Globus pallidus (tissue), 1 donor: ENCODE measurements around the gene SHISA2.
A peak's percentile ranks its signal among the peaks of the same experiment; 100 is the strongest.
"Not testable (repeated sequence)": the region's sequence is repeated elsewhere in the genome, so short reads cannot be mapped to it uniquely, and the experiment has no call there.

Experiments used
- DNase-seq: peaks from one replicate; pipeline ENCODE4 v3.0.0-alpha.2; 2015; ENCODE audit warnings: low spot score

SHISA2 gene

GRCh38 chr13:26051657-26052311 lies at the start of gene SHISA2:
Gene SHISA2 (minus strand): TSS chr13:26052016. CDS start chr13:26050975, 1,041 bp downstream.
- DNase-seq, result peak; percentile 66

- DNase-seq, result no peak
Measured at GRCh38 chr13:26095846-26096610, 44.2 kb upstream of the SHISA2 start.

- DNase-seq, result no peak
Measured at GRCh38 chr13:26095338-26095737, 43.5 kb upstream of the SHISA2 start.

- DNase-seq, result not testable (repeated sequence)
Measured at GRCh38 chr13:26076821-26077220, 25.0 kb upstream of the SHISA2 start.

GRCh38 chr13:26075498-26075897 lies 23.7 kb upstream of the SHISA2 start:
- no peak for DNase-seq

- no peak for DNase-seq
Measured at GRCh38 chr13:26074706-26075105, 22.9 kb upstream of the SHISA2 start.

- peak; percentile 35 for DNase-seq
Measured at GRCh38 chr13:26072335-26072734, 20.5 kb upstream of the SHISA2 start.

GRCh38 chr13:26071691-26072090 lies 19.9 kb upstream of the SHISA2 start:
- DNase-seq, result no peak

GRCh38 chr13:26069642-26070041 lies 17.8 kb upstream of the SHISA2 start:
- not testable (repeated sequence) for DNase-seq

GRCh38 chr13:26068372-26068771 lies 16.6 kb upstream of the SHISA2 start:
- not testable (repeated sequence) for DNase-seq

GRCh38 chr13:26067601-26068000 lies 15.8 kb upstream of the SHISA2 start:
- no peak for DNase-seq

GRCh38 chr13:26066492-26066891 lies 14.7 kb upstream of the SHISA2 start:
- DNase-seq, result not testable (repeated sequence)

GRCh38 chr13:26062853-26063444 lies 11.1 kb upstream of the SHISA2 start:
- peak; percentile 87 for DNase-seq

- DNase-seq, result no peak
Measured at GRCh38 chr13:26061947-26062346, 10.1 kb upstream of the SHISA2 start.

GRCh38 chr13:26061256-26061655 lies 9.4 kb upstream of the SHISA2 start:
- DNase-seq, result no peak

- no peak for DNase-seq
Measured at GRCh38 chr13:26060357-26060756, 8.5 kb upstream of the SHISA2 start.

GRCh38 chr13:26058704-26059103 lies 6.9 kb upstream of the SHISA2 start:
- DNase-seq, result no peak

GRCh38 chr13:26054896-26055295 lies 3.1 kb upstream of the SHISA2 start:
- no peak for DNase-seq

GRCh38 chr13:26053418-26053980 lies 1.7 kb upstream of the SHISA2 start:
- DNase-seq, result no peak

- no peak for DNase-seq
Measured at GRCh38 chr13:26052337-26052736, 521 bp upstream of the SHISA2 start.

GRCh38 chr13:26051231-26051656 lies 572 bp downstream of the SHISA2 start:
- peak; percentile 49 for DNase-seq

- peak; percentile 62 for DNase-seq
Measured at GRCh38 chr13:26050568-26051230, 1.1 kb downstream of the SHISA2 start.
